GM19455 (cell line): ENCODE results near the gene MYOM1.
"Not testable (repeated sequence)": the region's sequence is repeated elsewhere in the genome, so short reads cannot be mapped to it uniquely, and the experiment has no call there.

ENCODE experiments used
- ATAC-seq: cut with Tn5 transposase; IDR thresholded peaks from one replicate; pipeline ENCODE4 v1.9.1; 2021; ENCODE audit not compliant: unreplicated experiment

MYOM1 gene

GRCh38 chr18:3221496-3221895, 1.7 kb upstream of the MYOM1 start:
- no peak for ATAC-seq

GRCh38 chr18:3220868-3221267, 1.1 kb upstream of the MYOM1 start:
- not testable (repeated sequence) for ATAC-seq

- no peak for ATAC-seq
These were observed 532 bp downstream of the MYOM1 start for GRCh38 chr18:3219241-3219630.

- ATAC-seq, result no peak
These were observed 949 bp downstream of the MYOM1 start for GRCh38 chr18:3218819-3219218.

GRCh38 chr18:3217948-3218647, 1.7 kb downstream of the MYOM1 start:
- ATAC-seq, result no peak

GRCh38 chr18:3216987-3217386, 2.8 kb downstream of the MYOM1 start:
- no peak for ATAC-seq

- ATAC-seq, result no peak
These were observed 4.7 kb downstream of the MYOM1 start for GRCh38 chr18:3214855-3215637.

- no peak for ATAC-seq
These were observed 6.3 kb downstream of the MYOM1 start for GRCh38 chr18:3213300-3214059.

- ATAC-seq, result no peak
These were observed 7.1 kb downstream of the MYOM1 start for GRCh38 chr18:3212657-3213056.

- no peak for ATAC-seq
These were observed 8.4 kb downstream of the MYOM1 start for GRCh38 chr18:3211236-3211992.

GRCh38 chr18:3209859-3210569, 9.8 kb downstream of the MYOM1 start:
- peak; percentile 63 for ATAC-seq

GRCh38 chr18:3207565-3207964, 12.2 kb downstream of the MYOM1 start:
- no peak for ATAC-seq

- no peak for ATAC-seq
These were observed 14.5 kb downstream of the MYOM1 start for GRCh38 chr18:3205239-3205638.

- no peak for ATAC-seq
These were observed 19.7 kb downstream of the MYOM1 start for GRCh38 chr18:3199942-3200645.

GRCh38 chr18:3198260-3198860, 21.4 kb downstream of the MYOM1 start:
- not testable (repeated sequence) for ATAC-seq

- ATAC-seq, result no peak
These were observed 24.7 kb downstream of the MYOM1 start for GRCh38 chr18:3194947-3195612.

- ATAC-seq, result no peak
These were observed 26.4 kb downstream of the MYOM1 start for GRCh38 chr18:3193331-3193730.

GRCh38 chr18:3192752-3193151, 27.0 kb downstream of the MYOM1 start:
- ATAC-seq, result no peak

- no peak for ATAC-seq
These were observed 27.5 kb downstream of the MYOM1 start for GRCh38 chr18:3192286-3192685.
